Thyroid gland (tissue), 4 donors: ENCODE results near the gene CDK11A.

Source experiments
- CTCF ChIP-seq, 6 experiments: fragments of 200-600 bp in 3 of 6; fragments of 450-650 bp in 3 of 6; sonication (generic) in 3 of 6; IDR thresholded peaks; one replicate each; pipeline ENCODE4 v1.5.1; 2016 to 2019; ENCODE audit warnings: antibody characterized with exemption in 6 of 6, mild to moderate bottlenecking in 2 of 6, inconsistent platforms in 1 of 6, moderate library complexity in 1 of 6
- POLR2A ChIP-seq, 2 donors: fragments of 450-650 bp; IDR thresholded peaks; one replicate each; pipeline ENCODE4 v1.6.1; 2017; ENCODE audit warnings: antibody characterized with exemption in 2 of 2, mild to moderate bottlenecking in 2 of 2, moderate library complexity in 1 of 2

GRCh38 chr1:1664941-1665814 lies 59.0 kb downstream of the CDK11A start:
- TF ChIP-seq CTCF (IDR thresholded peaks at IDR 0.05) = no peak
- no peak for TF ChIP-seq POLR2A (IDR thresholded peaks at IDR 0.05)
